Upper lobe of right lung (tissue), 1 donor: ENCODE data around the gene FMN1. TPM values are rescaled to one million over a fixed set of nuclear protein-coding genes. Genes with fewer than 3 reads are reported as not detected.

Experiments used
- ATAC-seq: fragments of 200-7000 bp; cut with Tn5 transposase; one replicate; pipeline ENCODE4 v1.9.1; 2020; ENCODE audit warnings: mild to moderate bottlenecking, moderate library complexity
- DNase-seq: peaks from one replicate; pipeline ENCODE4 v3.0.0-alpha.2; 2020
- H3K27ac ChIP-seq: fragments of 200-600 bp; one replicate; pipeline ENCODE4 v1.8.0; 2022
- H3K27me3 ChIP-seq: fragments of 200-600 bp; one replicate; pipeline ENCODE4 v1.8.0; 2022; ENCODE audit warnings: mild to moderate bottlenecking
- H3K36me3 ChIP-seq: fragments of 200-600 bp; one replicate; pipeline ENCODE4 v1.8.0; 2022
- H3K4me1 ChIP-seq: fragments of 200-600 bp; one replicate; pipeline ENCODE4 v1.8.0; 2022
- H3K4me3 ChIP-seq: fragments of 200-600 bp; one replicate; pipeline ENCODE4 v1.8.0; 2022; ENCODE audit warnings: mild to moderate bottlenecking
- H3K9me3 ChIP-seq: fragments of 200-600 bp; one replicate; pipeline ENCODE4 v1.8.0; 2022
- intact Hi-C: fragments of 100-400 bp; cut with DNase I; formaldehyde crosslinking; loops from one replicate; pipeline ENCODE4 v1.11.0; 2022
- total RNA-seq: library from RNA; stranded (reverse); fragmentation: NEBNext Ultra II Directional; extraction: Animal tissue kit (Norgen Biotek cat#: 25700); gene quantifications from one replicate; pipeline ENCODE4 v1.2.1, GENCODE V29; 2021
- TF ChIP-seq, protein P1 (sequence below): fragments of 200-600 bp; IDR thresholded peaks from one replicate; pipeline ENCODE4 v1.8.0; 2022; ENCODE audit warnings: antibody characterized with exemption
- donor health status: DM: no; HTN: yes; CAD: no; lungs with severe emphysema.

FMN1 gene
- total RNA-seq, 1 donor from 2014 or later = 33.5 TPM

GRCh38 chr15:32833379-32833821 lies 361.1 kb downstream of the FMN1 start:
- Histone ChIP-seq H3K9me3 (no peaks in the 10 kb centered on the region), H3K4me1 (no peaks in the 10 kb centered on the region), H3K4me3 (no peak overlapping the region), H3K27ac (no peak overlapping the region), H3K27me3 (no peaks in the 10 kb centered on the region), H3K36me3 (no peaks in the 10 kb centered on the region)
- no peak for ATAC-seq
- intact Hi-C loops = no loop called here
- DNase-seq = no peak
- TF ChIP-seq, protein P1, sequence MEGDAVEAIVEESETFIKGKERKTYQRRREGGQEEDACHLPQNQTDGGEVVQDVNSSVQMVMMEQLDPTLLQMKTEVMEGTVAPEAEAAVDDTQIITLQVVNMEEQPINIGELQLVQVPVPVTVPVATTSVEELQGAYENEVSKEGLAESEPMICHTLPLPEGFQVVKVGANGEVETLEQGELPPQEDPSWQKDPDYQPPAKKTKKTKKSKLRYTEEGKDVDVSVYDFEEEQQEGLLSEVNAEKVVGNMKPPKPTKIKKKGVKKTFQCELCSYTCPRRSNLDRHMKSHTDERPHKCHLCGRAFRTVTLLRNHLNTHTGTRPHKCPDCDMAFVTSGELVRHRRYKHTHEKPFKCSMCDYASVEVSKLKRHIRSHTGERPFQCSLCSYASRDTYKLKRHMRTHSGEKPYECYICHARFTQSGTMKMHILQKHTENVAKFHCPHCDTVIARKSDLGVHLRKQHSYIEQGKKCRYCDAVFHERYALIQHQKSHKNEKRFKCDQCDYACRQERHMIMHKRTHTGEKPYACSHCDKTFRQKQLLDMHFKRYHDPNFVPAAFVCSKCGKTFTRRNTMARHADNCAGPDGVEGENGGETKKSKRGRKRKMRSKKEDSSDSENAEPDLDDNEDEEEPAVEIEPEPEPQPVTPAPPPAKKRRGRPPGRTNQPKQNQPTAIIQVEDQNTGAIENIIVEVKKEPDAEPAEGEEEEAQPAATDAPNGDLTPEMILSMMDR = no peak

- Histone ChIP-seq H3K4me1 (no peaks in the 10 kb centered on the region), H3K27ac (no peak overlapping the region), H3K27me3 (no peaks in the 10 kb centered on the region), H3K9me3 (no peaks in the 10 kb centered on the region), H3K4me3 (no peak overlapping the region), H3K36me3 (no peaks in the 10 kb centered on the region)
- DNase-seq (no peak), ATAC-seq (no peak)
- TF ChIP-seq, protein P1 = no peak
- intact Hi-C loops = no loop called here
These were observed 363.0 kb downstream of the FMN1 start for GRCh38 chr15:32831485-32831884.

DNA sequence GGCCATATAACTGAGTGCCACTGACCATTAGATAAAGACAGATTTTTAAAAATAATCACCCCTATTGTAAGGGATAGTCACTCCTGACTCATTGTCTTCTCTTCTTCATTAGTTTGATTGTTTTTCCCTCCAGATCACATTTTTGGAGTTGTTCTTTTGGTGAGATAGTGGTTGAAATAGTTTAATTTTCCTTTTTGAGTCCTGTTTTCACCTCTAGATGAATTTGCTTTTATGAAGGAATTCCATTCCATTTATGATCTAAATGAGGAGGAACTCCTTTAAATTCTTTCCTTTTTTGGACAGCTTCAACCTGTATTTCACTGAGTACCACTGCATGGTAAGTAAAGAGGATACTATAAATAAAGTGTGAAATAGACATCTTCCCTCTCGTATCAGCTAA lies 364.3 kb downstream of the FMN1 start:
- Histone ChIP-seq H3K4me3 (no peak overlapping the region), H3K27me3 (no peaks in the 10 kb centered on the region), H3K4me1 (no peaks in the 10 kb centered on the region), H3K27ac (no peak overlapping the region), H3K36me3 (no peaks in the 10 kb centered on the region), H3K9me3 (no peaks in the 10 kb centered on the region)
- DNase-seq (no peak), ATAC-seq (no peak)
- TF ChIP-seq, protein P1 = no peak
- intact Hi-C loops = no loop called here

DNA sequence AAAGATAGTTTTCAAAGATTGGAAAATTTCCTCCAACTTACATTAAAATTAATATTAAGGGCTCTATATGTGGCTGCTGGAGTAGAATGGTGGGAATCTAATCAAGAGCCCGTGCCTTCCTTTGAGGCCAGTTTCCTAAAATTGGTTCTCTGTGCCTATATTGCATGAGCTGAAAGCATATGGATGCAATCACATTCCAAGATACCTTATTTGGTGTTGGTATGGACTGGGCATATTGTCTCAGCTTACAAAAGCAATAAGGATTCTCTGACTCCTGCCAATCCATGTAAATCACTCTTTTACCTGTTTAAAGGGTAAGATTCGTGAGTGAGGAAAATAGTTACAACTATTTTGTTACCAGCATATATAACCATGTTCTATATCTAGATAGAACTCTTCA lies 365.1 kb downstream of the FMN1 start:
- H3K27ac ChIP-seq = no peak overlapping the region

GRCh38 chr15:32828507-32829186 lies 365.9 kb downstream of the FMN1 start:
- ATAC-seq = no peak

More for the DNA sequence above, 365.1 kb downstream of the FMN1 start:
- DNase-seq (no peak), ATAC-seq (no peak)
- H3K4me3 ChIP-seq = no peak overlapping the region
- intact Hi-C loops = no loop called here
- no peaks in the 10 kb centered on the region for H3K27me3 ChIP-seq
- H3K4me1 ChIP-seq = no peaks in the 10 kb centered on the region
- H3K9me3 ChIP-seq = no peaks in the 10 kb centered on the region
- TF ChIP-seq, protein P1 = no peak
- no peaks in the 10 kb centered on the region for H3K36me3 ChIP-seq

More at GRCh38 chr15:32828507-32829186, 365.9 kb downstream of the FMN1 start:
- Histone ChIP-seq H3K9me3 (no peaks in the 10 kb centered on the region), H3K4me3 (no peak overlapping the region), H3K4me1 (no peaks in the 10 kb centered on the region), H3K27me3 (no peaks in the 10 kb centered on the region), H3K27ac (no peak overlapping the region), H3K36me3 (no peaks in the 10 kb centered on the region)
- intact Hi-C loops = no loop called here
- no peak for DNase-seq
- TF ChIP-seq, protein P1 = no peak
